ENCODE results near the gene PARD3B.

Gene PARD3B

GRCh38 chr2:205169464-205169863 lies 624.2 kb downstream of the PARD3B start:
- no peak for DNase-seq

GRCh38 chr2:205170399-205170798 lies 625.1 kb downstream of the PARD3B start:
- peak; percentile 69 for DNase-seq

GRCh38 chr2:205171261-205171940 lies 626.1 kb downstream of the PARD3B start:
- DNase-seq: no peak

GRCh38 chr2:205175831-205176230 lies 630.6 kb downstream of the PARD3B start:
- DNase-seq: peak; percentile 3

- no peak for DNase-seq
Measured at GRCh38 chr2:205176546-205176945, 631.3 kb downstream of the PARD3B start.

- DNase-seq: no peak
Measured at GRCh38 chr2:205177546-205177945, 632.3 kb downstream of the PARD3B start.

GRCh38 chr2:205180730-205181129 lies 635.5 kb downstream of the PARD3B start:
- DNase-seq: no peak

GRCh38 chr2:205187731-205188130 lies 642.5 kb downstream of the PARD3B start:
- no peak for DNase-seq

- peak; percentile 79 for DNase-seq
Measured at GRCh38 chr2:205188239-205189138, 643.2 kb downstream of the PARD3B start.

GRCh38 chr2:205189301-205189700 lies 644.0 kb downstream of the PARD3B start:
- no peak for DNase-seq

- DNase-seq: no peak
Measured at GRCh38 chr2:205190528-205190927, 645.3 kb downstream of the PARD3B start.

- DNase-seq: no peak
Measured at GRCh38 chr2:205193125-205193835, 648.0 kb downstream of the PARD3B start.

GRCh38 chr2:205193836-205194228 lies 648.6 kb downstream of the PARD3B start:
- DNase-seq: no peak

GRCh38 chr2:205197468-205198139 lies 652.3 kb downstream of the PARD3B start:
- peak; percentile 58 for DNase-seq

GRCh38 chr2:205198140-205198525 lies 652.9 kb downstream of the PARD3B start:
- DNase-seq: peak; percentile 46

- DNase-seq: no peak
Measured at GRCh38 chr2:205199165-205199850, 654.0 kb downstream of the PARD3B start.

GRCh38 chr2:205210494-205210893 lies 665.2 kb downstream of the PARD3B start:
- DNase-seq: no peak

- peak; percentile 19 for DNase-seq
Measured at GRCh38 chr2:205212357-205212756, 667.1 kb downstream of the PARD3B start.

- no peak for DNase-seq
Measured at GRCh38 chr2:205216092-205216491, 670.8 kb downstream of the PARD3B start.

GRCh38 chr2:205216580-205216979 lies 671.3 kb downstream of the PARD3B start:
- DNase-seq: no peak

- no peak for DNase-seq
Measured at GRCh38 chr2:205217004-205217403, 671.7 kb downstream of the PARD3B start.

GRCh38 chr2:205218056-205218455 lies 672.8 kb downstream of the PARD3B start:
- no peak for DNase-seq

All from NCI-H69 (cell line).